Measurements from ENCODE around the gene AP1G1.
"Not testable (repeated sequence)": the region's sequence is repeated elsewhere in the genome, so short reads cannot be mapped to it uniquely, and the experiment has no call there.

AP1G1 gene

GRCh38 chr16:71703333-71703732 is 105.3 kb downstream of the AP1G1 start:
- no peak for TF ChIP-seq CTCF (conservative IDR thresholded peaks at IDR 0.05; ENCODE audit: low read length)
- no peak overlapping the region for H3K4me3 ChIP-seq (ENCODE audit: low read length)
- DNase-seq (ENCODE audit: low read depth): no peak

- DNase-seq (ENCODE audit: low read depth): no peak
- no peak overlapping the region for H3K4me3 ChIP-seq (ENCODE audit: low read length)
These were observed 107.8 kb downstream of the AP1G1 start for GRCh38 chr16:71700831-71701230.

GRCh38 chr16:71698491-71698890 is 110.1 kb downstream of the AP1G1 start:
- no peak overlapping the region for H3K4me3 ChIP-seq (ENCODE audit: low read length)
- no peak for DNase-seq (ENCODE audit: low read depth)
- no peak for TF ChIP-seq CTCF (conservative IDR thresholded peaks at IDR 0.05; ENCODE audit: low read length)

More at GRCh38 chr16:71700831-71701230, 107.8 kb downstream of the AP1G1 start:
- no peak for TF ChIP-seq CTCF (conservative IDR thresholded peaks at IDR 0.05; ENCODE audit: low read length)

- no peak for TF ChIP-seq CTCF (conservative IDR thresholded peaks at IDR 0.05; ENCODE audit: low read length)
- no peak overlapping the region for H3K4me3 ChIP-seq (ENCODE audit: low read length)
- no peak for DNase-seq (ENCODE audit: low read depth)
These were observed 115.5 kb downstream of the AP1G1 start for GRCh38 chr16:71693164-71693563.

GRCh38 chr16:71689901-71690300 is 118.7 kb downstream of the AP1G1 start:
- H3K4me3 ChIP-seq (ENCODE audit: low read length): no peak overlapping the region
- no peak for TF ChIP-seq CTCF (conservative IDR thresholded peaks at IDR 0.05; ENCODE audit: low read length)
- no peak for DNase-seq (ENCODE audit: low read depth)

- DNase-seq (ENCODE audit: low read depth): no peak
- H3K4me3 ChIP-seq (ENCODE audit: low read length): no peak overlapping the region
- TF ChIP-seq CTCF (conservative IDR thresholded peaks at IDR 0.05; ENCODE audit: low read length): no peak
These were observed 120.8 kb downstream of the AP1G1 start for GRCh38 chr16:71687861-71688260.

GRCh38 chr16:71684280-71684679 is 124.4 kb downstream of the AP1G1 start:
- not testable (repeated sequence) for H3K4me3 ChIP-seq (ENCODE audit: low read length)

GRCh38 chr16:71681360-71681759 is 127.3 kb downstream of the AP1G1 start:
- no peak overlapping the region for H3K4me3 ChIP-seq (ENCODE audit: low read length)
- TF ChIP-seq CTCF (conservative IDR thresholded peaks at IDR 0.05; ENCODE audit: low read length): no peak
- DNase-seq (ENCODE audit: low read depth): no peak

More at GRCh38 chr16:71684280-71684679, 124.4 kb downstream of the AP1G1 start:
- not testable (repeated sequence) for DNase-seq (ENCODE audit: low read depth)

Data from AG10803 (cell line).